Measurements from ENCODE around the gene CAPS.

Gene CAPS

DNA sequence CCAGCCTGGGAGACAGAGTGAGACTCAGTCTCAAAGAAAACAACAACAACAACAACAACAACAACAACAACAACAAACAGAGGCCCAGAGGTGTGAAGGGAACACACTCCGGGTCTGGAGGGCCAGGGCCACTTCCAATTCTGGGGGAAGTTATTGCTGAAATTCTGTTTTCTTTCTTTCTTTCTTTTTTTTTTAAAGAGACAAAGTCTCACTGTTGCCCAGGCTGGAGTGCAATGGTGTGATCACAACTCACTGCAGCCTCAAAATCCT lies 3.5 kb upstream of the CAPS start:
- no peak for DNase-seq (ENCODE audit: low read depth in 2 of 2)

DNA sequence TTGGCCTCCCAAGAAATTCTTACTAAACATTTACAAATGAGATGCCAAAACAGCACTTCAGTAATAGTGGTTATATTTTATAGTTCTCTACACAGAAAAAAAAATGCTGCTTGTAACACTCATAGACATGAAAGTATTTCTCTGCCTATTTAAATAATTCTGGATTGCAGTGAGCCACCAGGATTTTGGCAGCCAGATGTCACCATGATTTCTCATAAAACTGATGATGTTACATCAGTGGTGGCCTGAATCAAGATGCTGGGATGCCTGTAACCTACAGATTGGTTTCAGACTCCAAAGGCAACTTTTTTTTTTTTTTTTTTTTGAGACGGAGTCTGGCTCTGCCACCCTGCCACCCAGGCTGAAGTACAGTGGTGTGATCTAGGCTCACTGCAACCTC lies 2.7 kb upstream of the CAPS start:
- DNase-seq (ENCODE audit: low read depth in 2 of 2), result no peak

- DNase-seq (ENCODE audit: low read depth in 2 of 2), result no peak
Measured at GRCh38 chr19:5914358-5914774, 312 bp downstream of the CAPS start.

GRCh38 chr19:5914946-5915781 lies 1.1 kb downstream of the CAPS start:
- no peak for DNase-seq (ENCODE audit: low read depth in 2 of 2)

GRCh38 chr19:5915782-5916165 lies 1.7 kb downstream of the CAPS start:
- DNase-seq (ENCODE audit: low read depth in 2 of 2), result no peak

- no peak for DNase-seq (ENCODE audit: low read depth in 2 of 2)
Measured at GRCh38 chr19:5916181-5916708, 2.2 kb downstream of the CAPS start.

GRCh38 chr19:5917431-5918107 lies 3.5 kb downstream of the CAPS start:
- no peak for DNase-seq (ENCODE audit: low read depth in 2 of 2)

GRCh38 chr19:5918463-5919079 lies 4.5 kb downstream of the CAPS start:
- DNase-seq (ENCODE audit: low read depth in 2 of 2), result no peak

DNA sequence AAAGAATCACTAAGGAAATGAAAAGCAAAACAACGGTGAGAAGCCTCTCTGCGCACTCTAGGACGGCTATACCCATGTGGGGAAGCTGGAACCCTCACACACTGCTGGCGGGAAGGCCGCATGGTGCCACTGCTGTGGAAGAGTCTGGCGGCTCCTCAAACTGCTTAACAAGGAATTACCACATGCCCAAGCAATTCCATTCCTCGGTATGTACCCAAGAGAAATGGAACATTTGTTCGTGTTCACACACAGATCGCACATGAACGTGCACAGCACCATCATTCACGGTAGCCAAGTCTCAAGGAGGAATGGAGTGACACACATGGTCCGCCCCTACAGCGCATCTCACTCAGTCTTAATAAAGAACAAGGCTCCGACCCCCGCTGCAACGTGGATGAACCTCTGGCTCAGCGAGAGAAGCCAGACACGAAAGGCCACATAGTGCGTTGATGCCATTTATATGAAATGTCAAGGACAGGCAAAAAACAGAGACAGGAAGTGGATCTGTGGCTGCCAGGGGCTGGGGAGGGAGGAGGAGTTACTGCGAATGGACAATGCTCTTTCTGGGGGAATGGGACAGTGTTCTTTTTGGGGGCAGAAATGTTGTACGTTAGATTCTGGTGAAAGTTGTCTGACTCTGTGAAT lies 7.6 kb downstream of the CAPS start:
- DNase-seq (ENCODE audit: low read depth in 2 of 2), result no peak

GRCh38 chr19:5922161-5922545 lies 8.1 kb downstream of the CAPS start:
- no peak for DNase-seq (ENCODE audit: low read depth in 2 of 2)

DNA sequence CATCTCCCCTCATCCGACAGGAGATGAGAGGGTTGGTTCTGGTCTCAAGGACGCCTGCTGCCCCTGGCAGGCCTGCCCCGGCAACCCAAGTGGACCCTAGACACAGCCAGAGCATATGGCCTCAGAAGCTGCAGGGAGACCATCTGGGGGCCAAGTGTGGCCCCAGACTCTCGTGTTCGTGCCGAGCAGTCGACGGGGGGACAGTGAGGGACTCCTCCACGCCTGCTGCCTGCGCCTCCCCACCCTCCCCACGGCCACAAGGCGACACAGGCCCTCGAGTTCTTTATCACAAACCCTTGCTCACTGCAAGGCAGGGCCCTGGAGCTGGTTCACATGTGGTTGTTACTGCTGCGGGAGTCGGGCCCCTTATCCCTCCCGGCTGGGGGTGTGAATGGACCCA lies 9.3 kb downstream of the CAPS start:
- DNase-seq (ENCODE audit: low read depth in 2 of 2), result no peak

DNA sequence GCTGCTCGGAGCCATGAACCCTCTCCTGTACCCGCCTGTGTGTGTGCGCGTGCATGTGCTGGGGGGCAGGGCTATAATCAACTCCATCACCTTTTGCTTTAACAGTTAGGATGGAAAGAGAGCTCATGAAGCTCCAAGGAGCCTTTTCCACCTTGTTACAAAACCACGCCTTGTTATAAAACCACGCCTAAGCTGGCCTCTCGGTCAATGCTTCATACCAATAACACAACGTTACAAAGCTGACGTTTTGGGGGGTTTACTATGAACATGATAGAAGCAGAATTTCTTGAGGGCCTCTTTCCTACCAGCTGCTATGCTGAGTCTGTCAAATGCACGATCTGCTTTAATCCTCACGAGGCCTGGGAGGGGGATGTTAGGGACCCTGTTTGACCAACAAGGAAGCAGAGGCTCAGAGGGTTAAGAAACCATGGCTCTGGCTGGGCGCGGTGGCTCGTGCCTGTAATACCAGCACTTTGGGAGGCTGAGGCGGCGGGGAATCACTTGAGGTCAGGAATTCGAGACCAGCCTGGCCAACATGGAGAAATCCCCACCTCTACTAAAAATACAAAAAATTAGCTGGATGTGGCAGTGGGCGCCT lies 11.9 kb downstream of the CAPS start:
- DNase-seq (ENCODE audit: low read depth in 2 of 2), result no peak

GRCh38 chr19:5926641-5927440 lies 12.8 kb downstream of the CAPS start:
- DNase-seq (ENCODE audit: low read depth in 2 of 2), result no peak

DNA sequence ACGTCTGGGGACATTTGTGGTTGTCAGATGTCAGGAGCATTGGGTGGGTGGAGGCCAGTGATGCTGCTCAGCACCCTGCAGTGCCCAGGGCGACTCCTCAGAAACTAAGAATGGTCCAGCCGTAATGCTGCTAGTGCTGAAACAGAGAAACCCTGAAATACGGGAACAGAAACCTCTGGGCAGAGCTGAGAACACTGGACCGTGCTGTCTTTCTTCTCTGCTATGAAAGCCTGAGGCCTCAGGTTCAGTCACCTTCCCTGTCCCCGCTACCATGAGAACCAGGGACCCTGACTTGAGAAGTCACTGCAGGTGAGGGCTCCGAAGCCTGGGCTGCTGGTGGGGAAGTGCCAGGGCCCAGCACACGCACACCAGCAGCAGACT lies 13.4 kb downstream of the CAPS start:
- DNase-seq (ENCODE audit: low read depth in 2 of 2), result no peak

GRCh38 chr19:5929179-5929578 lies 15.1 kb downstream of the CAPS start:
- DNase-seq (ENCODE audit: low read depth in 2 of 2), result no peak

DNA sequence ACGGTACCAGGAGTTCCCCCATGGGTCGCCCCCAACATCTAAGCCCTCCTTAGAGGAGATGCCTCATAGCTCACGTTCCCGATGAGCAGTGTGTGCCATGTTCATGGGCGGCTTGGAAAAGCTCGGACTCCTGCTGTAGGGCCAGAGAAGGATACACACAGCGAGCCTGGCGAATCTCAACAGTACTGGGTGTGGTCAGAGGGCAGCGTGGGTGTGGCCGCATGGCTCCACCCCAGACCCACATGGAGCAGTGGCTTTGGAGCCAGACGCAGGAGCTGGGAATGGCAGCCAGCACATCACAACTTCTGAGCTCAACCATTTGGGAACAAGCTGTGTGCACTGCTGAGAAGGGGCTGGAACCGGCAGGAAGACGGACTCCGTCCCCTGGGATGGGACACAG lies 15.6 kb downstream of the CAPS start:
- DNase-seq (ENCODE audit: low read depth in 2 of 2), result no peak

DNA sequence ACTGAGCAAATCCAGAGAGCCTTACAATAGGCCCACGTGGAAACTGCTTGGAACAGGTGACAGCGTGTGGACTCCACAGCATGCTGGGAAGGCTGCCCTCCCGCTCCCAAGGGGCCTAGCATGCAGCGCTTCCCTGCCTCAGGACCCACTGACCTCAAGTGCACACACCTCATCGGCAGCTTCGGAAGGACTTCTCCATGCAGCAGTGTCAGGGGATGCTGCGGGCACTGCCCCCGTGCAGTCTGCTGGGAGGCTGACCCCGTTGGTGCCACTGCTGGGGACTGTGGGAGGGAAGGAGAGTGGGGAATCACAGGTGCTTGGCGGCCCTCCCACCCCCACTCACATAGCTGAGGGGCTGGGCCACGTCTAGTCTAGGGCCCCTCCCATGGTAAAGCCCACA lies 17.2 kb downstream of the CAPS start:
- no peak for DNase-seq (ENCODE audit: low read depth in 2 of 2)

DNA sequence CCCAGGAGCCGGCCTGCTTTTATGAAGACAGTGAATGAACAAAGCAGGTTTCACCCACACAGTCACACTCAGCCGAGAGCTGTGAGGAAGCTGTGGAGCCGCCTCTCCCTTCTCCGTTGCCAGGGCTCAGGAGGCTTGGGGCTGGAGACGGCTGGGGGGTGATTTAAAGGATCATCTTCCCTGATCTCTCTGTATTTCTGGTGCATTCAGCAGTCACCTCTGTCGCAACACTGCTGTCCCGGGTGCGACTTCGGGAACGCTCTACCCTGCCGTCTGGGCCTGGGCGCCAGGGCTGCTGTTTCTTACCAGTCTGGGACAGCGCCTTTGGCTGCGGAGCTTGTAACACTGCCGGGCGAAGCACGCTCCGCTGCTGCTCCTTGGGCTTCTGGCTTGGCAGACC lies 18.1 kb downstream of the CAPS start:
- DNase-seq (ENCODE audit: low read depth in 2 of 2), result no peak

DNA sequence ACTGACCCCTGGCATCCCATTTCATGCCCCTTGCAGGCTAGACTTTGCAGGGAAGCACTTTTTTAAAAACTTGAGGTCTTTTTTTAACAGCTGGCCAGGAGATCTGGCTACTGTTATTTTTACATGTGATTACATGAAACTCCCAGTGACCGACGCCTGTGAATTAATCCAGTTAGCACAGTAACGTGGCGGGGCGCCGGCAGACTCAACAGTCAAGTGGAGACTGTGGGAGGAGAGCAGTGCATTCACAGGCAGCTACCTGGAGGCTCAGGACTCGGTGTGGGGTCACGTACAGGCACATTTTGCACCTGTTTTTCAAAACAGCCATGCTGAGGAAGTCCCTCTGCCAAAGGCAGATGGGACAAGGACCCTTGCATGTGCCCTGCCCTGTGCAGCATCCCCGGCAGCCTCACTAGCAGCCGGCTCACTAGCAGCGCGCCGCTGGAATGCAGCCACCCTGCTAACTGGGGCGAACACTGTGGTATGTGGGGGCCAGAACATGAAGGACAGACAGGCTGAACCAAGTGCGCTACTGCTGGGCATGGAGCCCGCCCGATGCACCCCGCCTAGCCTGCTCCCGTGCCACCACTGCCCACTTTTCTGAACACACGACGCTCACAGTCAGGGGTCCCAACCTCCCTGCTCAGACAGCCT lies 18.7 kb downstream of the CAPS start:
- no peak for DNase-seq (ENCODE audit: low read depth in 2 of 2)

GRCh38 chr19:5933391-5934068 lies 19.5 kb downstream of the CAPS start:
- no peak for DNase-seq (ENCODE audit: low read depth in 2 of 2)

Measured in stimulated activated CD8-positive, alpha-beta memory T cell treated with anti-CD3 and anti-CD28 coated beads, Interleukin-7, amount 100 ng/mL, for 1 hour (primary cell).